HG03280 (cell line): ENCODE measurements around the gene MDM4.
"Not testable (repeated sequence)": the region's sequence is repeated elsewhere in the genome, so short reads cannot be mapped to it uniquely, and the experiment has no call there.

Experiments used
- ATAC-seq: cut with Tn5 transposase; IDR thresholded peaks from one replicate; pipeline ENCODE4 v1.9.1; 2021; ENCODE audit warnings: mild to moderate bottlenecking, moderate library complexity; ENCODE audit not compliant: unreplicated experiment

The MDM4 gene

DNA sequence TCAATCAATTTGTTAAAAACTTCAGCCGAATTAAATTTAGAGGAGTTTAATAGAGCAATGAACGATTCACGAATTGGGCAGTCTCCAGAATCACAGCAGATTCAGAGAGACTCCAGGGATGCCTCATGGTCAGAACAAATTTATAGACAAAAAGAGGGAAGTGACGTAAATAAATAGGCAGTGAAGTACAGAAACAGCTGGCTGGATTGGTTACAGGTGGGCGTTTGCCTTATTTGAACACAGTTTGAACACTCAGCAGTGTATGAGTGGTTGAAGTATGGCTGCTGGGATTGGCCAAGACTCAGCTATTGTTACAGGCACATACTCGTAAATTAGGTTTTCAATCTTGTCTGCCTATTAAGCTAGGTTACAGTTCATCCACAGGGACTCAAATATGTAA, 43.8 kb downstream of the MDM4 start:
- ATAC-seq, result not testable (repeated sequence)

DNA sequence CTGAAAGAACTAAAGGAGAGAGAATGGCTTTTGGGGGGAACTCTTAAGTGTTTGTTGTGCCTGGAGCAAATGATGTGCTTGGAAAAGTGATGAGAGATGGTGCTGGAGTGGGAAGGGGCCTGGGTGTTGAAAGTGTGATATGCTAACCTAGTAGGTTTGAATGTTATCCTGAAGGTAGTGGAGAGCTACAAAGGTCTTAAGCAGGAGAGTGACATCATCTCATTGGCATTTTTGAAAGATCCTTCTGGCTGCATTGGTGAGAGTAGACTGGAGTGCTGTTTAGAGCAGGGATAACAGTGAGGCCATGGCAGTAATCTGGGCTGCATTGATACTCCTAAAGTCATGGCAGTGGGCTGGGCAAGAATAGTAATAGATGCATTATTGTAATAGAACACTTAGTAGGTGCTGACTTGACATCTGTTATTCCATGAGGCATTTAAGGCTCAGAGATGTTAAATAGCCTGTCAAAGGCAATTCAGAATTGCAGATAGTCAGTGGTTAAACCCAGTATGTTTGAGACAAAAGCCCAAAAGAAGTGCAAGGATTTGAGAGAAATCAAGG, 44.5 kb downstream of the MDM4 start:
- ATAC-seq, result no peak

DNA sequence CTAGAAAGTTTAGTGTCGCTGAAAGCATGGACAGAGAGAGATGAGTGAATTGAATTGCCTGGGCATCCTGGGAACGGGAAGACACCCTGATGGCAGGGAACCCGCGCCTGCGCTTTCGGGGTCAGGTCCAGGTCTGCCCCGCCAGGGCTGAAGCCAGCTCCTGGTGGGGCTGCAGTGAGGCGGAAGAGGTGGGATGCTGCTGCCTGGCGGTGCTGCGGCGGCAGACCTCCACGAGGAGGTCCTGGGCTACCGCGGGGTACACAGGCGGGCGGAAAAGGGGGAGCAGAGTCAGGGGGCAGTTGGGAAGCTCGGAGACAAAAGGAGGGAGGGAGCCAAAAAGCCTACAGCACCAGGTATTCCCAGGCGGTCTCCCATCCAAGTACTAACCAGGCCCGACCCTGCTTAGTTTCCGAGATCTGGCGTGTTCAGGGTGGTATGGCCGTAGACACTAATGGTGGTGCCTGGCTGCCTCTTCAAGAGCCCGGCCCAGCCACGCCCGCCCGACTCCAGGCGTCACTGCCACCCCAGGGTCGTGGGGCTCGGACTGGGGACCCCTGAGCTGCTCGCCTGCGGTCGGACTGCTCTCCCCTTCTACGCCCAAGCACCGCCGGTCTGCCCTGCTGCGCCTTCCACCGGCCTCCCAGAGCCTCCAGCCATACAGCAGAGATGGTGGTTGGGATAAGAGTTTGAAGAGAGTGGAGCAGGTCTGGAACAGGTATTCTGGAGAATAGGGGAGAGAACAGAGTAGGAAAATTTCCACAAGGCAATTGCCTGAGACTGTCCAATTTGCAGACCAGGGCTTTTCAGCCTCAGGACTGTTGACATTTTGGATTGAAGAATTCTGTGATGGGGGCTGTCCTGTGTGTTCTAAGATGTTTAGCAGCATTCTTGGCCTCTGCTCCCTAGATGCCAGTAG, 46.1 kb downstream of the MDM4 start:
- ATAC-seq, result no peak

GRCh38 chr1:204563307-204563706, 47.1 kb downstream of the MDM4 start:
- no peak for ATAC-seq

DNA sequence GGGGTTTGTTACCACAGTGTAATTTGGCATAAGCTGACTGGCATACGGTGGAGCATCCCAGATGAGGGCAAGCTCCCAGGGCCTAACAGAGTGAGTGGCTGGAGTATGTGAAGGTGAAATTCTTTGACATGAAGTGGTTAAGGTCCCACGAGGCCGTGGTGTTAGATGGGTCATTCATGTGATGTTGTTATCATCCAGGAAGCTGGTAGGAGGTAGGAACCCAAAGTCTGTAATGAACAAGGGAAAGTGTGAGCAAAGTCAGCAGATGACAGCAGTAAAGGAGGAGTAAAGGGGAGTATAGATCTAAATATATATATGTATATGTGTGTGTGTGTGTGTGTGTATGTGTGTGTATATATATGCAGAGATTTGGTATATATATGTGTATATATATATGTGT, 47.6 kb downstream of the MDM4 start:
- ATAC-seq, result no peak

DNA sequence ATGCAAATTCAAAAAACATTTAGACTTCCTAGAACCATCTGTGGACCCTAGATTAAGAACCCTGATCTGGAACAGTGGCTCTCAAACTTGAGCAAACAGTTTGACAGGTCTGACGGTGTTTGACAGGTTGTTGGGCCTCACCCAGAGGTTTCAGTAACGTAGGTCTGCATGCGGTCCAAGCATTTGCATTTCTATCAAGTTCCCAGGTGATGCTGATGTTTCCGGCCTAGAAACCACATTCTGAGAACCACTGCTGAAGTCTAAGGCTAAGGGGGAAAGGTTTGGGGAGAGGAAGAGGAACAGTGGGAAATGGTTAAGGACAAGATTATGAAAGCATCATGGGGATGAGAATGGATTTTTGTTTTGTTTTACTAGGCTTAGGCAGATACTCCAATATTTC, 48.6 kb downstream of the MDM4 start:
- ATAC-seq, result peak; percentile 87

- peak; percentile 40 for ATAC-seq
These were observed 49.7 kb downstream of the MDM4 start for GRCh38 chr1:204565617-204566582.

- ATAC-seq, result no peak
These were observed 50.4 kb downstream of the MDM4 start for GRCh38 chr1:204566583-204566955.

- no peak for ATAC-seq
These were observed 50.9 kb downstream of the MDM4 start for GRCh38 chr1:204567071-204567470.

DNA sequence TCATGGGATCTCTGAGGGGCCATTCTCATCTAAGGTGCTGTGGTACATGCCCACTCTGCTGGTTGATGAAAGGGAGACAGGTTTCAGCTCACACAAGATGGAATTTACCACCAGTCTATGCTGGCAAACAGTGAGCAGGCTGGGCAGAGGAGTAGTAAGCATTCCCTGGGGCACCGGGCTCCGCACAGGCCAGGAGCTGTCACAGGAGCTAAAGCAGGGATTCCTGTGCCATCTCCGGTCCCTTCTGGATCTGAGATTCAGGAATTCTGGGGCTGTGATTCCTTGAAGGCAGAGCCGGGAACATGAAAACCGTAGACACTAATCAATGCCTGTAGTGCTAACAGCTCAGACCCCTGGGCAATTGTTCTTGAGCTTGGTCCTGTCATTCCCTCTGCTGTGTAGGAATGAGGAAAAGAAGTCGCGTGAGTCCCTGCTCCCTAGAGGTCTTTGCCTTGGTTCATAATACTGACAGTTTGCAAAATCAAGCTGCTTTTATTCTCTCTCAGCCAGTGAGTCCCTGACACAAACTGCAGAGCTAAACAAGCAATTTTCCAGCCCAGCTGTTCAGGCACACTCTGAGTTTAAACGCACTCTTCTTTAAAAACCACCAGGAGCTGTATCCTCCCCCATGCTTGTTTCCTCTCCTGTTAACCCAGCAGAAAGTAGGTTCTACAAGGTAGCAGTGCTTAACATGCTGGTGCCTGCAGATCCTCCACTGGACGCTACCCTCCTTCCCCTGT, 52.5 kb downstream of the MDM4 start:
- no peak for ATAC-seq

GRCh38 chr1:204569478-204569877, 53.3 kb downstream of the MDM4 start:
- ATAC-seq, result no peak

DNA sequence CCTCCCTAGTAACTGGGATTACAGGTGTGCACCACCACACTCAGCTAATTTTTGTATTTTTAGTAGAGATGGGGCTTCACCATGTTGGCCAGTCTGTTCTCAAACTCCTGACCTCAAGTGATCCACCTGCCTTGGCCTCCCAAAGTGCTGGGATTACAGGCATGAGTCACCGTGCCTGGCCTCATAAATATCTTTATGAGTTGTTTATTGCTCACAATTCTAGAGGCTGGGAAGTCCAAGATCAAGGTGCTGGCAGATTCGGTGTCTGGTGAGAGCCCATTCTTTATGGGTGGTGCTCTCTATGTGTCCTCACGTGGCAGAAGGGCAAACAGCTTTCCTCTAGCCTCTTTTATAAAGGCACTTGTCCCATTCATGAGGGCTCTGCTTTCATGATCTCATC, 53.8 kb downstream of the MDM4 start:
- not testable (repeated sequence) for ATAC-seq

DNA sequence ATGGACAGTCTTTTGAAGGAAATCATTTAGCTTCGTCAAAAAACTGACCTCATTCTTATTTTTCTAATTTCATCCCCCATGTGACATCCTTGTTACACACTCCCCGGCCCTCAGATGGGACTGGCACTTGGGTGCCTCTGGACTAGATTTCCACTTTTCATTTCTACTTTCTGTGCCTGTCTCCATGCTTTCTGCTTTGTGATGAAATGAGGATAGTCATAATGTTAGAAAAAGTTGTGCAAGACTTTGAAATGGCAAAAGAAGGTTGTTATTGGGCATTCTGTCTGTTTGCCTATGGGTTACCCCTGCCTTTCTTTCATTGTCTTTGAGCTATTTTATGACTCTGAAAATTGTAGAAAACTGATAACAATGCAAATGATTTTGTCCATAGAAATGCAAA, 54.9 kb downstream of the MDM4 start:
- ATAC-seq, result no peak

GRCh38 chr1:204571631-204572030, 55.4 kb downstream of the MDM4 start:
- no peak for ATAC-seq

DNA sequence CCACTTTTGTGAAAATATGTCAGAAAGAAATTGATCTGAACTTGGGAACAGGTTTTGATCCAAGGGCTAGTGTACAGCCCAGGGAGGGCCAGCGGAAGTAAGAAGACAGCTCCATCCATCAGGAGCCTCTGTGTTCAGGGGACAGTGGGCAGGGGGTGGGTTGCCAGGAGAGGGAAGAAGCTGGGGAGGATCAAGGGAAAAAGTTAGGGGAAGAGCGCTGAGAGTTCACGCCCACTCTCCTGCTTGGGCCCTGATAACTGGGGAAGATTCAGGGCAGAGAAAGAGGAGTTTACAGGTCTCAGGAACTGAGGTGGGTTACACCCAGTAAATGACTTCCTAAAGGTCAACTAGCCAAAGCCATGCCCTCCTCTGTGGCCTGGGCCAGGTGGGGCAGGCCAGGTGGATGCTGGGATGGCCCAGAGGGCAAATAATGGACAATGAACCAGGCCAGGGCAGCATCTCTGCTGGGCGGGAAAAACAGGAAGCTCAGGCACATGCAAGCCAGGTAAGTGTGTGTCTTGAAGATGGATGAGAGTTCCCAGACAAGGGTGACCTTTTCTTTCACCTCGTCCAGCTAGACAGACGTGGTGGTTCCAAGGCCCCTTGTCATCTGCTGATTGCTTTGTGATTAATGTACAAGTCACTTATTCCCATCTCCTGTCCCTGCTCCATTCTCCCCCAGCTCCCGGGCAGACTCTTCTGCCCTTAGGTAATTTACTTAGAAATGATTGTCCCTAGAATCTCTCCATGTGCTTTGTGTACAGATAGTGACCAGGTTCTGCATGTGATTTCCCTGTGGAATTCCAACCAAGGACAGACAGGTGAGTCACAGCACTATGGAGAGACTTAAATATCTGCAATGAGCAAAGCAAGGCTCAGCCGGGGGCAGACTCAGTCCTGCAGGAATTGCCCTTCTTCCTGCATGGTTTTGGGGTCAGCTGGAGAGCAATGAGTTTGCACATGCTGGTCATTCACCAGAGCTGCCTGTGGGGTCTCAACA, 57.0 kb downstream of the MDM4 start:
- no peak for ATAC-seq

GRCh38 chr1:204574016-204574864, 58.0 kb downstream of the MDM4 start:
- no peak for ATAC-seq

DNA sequence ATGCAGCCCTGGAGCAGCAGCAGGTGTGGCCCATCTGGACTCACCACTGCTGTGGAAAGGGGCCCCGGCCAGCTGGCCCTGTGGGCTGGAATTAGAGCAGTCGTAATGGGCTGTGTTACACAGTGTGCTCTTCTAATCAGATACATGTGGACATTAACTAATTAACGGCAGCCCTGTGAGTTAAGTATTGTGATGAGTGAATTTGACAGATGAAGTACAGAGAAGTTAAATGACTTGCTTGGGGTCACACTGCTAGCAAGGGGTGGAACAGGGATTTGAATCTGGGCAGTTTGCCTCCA, 58.6 kb downstream of the MDM4 start:
- ATAC-seq, result no peak

- ATAC-seq, result no peak
These were observed 59.3 kb downstream of the MDM4 start for GRCh38 chr1:204575221-204576190.
